OCI-LY1 (cell line): ENCODE results near the gene FCRL2.

ENCODE experiments used
- H2AFZ ChIP-seq: fragments of 200-600 bp; sonication (generic), shearing (Covaris generic); 2 replicates; pipeline ENCODE4 v1.6.0; 2014; ENCODE audit warnings: antibody characterized with exemption, mild to moderate bottlenecking, low read length
- H3F3A ChIP-seq: fragments of 200-600 bp; sonication (generic), shearing (Covaris generic); 2 replicates; pipeline ENCODE4 v1.6.0; 2014; ENCODE audit warnings: mild to moderate bottlenecking, antibody characterized with exemption, low read length, moderate library complexity; ENCODE audit not compliant: insufficient read depth
- H3K27ac ChIP-seq: fragments of 200-600 bp; sonication (generic); 2 replicates; pipeline ENCODE4 v1.5.1; 2014; ENCODE audit warnings: low read length, mixed run types, mild to moderate bottlenecking, low read depth; ENCODE audit not compliant: poor library complexity, severe bottlenecking
- H3K27me3 ChIP-seq: fragments of 200-600 bp; sonication (generic); 2 replicates; pipeline ENCODE4 v1.6.0; 2014; ENCODE audit warnings: antibody characterized with exemption, mild to moderate bottlenecking, low read length, moderate library complexity; ENCODE audit not compliant: insufficient read depth
- H3K36me3 ChIP-seq: fragments of 200-600 bp; sonication (generic); 2 replicates; pipeline ENCODE4 v1.6.1; 2014; ENCODE audit warnings: mild to moderate bottlenecking, antibody characterized with exemption, low read length, moderate library complexity, mixed read lengths; ENCODE audit not compliant: insufficient read depth
- H3K4me1 ChIP-seq: fragments of 200-600 bp; sonication (generic); 2 replicates; pipeline ENCODE4 v1.5.1; 2014; ENCODE audit warnings: mild to moderate bottlenecking, low read length, moderate library complexity; ENCODE audit not compliant: insufficient read depth, severe bottlenecking
- H3K4me2 ChIP-seq: fragments of 200-600 bp; sonication (generic), shearing (Covaris generic); 2 replicates; pipeline ENCODE4 v1.6.1; 2014; ENCODE audit warnings: low read length
- H3K4me3 ChIP-seq: fragments of 200-600 bp; sonication (generic); 2 replicates; pipeline ENCODE4 v1.5.1; 2014; ENCODE audit warnings: low read length, low read depth, mild to moderate bottlenecking, mixed read lengths; ENCODE audit not compliant: poor library complexity, severe bottlenecking
- H3K79me2 ChIP-seq: fragments of 200-600 bp; shearing (Covaris generic); 2 replicates; pipeline ENCODE4 v1.6.1; 2016; ENCODE audit warnings: mixed run types, low read length, mixed read lengths; ENCODE audit not compliant: insufficient read depth
- H3K9ac ChIP-seq: fragments of 200-600 bp; sonication (generic), shearing (Covaris generic); 2 replicates; pipeline ENCODE4 v1.6.1; 2014; ENCODE audit warnings: mild to moderate bottlenecking, low read length, mixed read lengths
- H3K9me2 ChIP-seq: fragments of 200-600 bp; sonication (generic), shearing (Covaris generic); 2 replicates; pipeline ENCODE4 v1.6.1; 2014; ENCODE audit warnings: low read depth, mild to moderate bottlenecking, low read length, mixed read lengths
- H3K9me3 ChIP-seq: fragments of 200-600 bp; shearing (Covaris generic); 2 replicates; pipeline ENCODE4 v1.6.1; 2014; ENCODE audit warnings: low read length, mixed read lengths
- H4K20me1 ChIP-seq: fragments of 200-600 bp; sonication (generic), shearing (Covaris generic); 2 replicates; pipeline ENCODE4 v1.6.0; 2016; ENCODE audit warnings: mild to moderate bottlenecking, low read length; ENCODE audit not compliant: insufficient read depth
- CTCF ChIP-seq: fragments of 200-600 bp; sonication (generic), shearing (Covaris generic); IDR thresholded peaks from 2 replicates; pipeline ENCODE4 v1.5.1; 2017; ENCODE audit warnings: mild to moderate bottlenecking, antibody characterized with exemption, low read length, moderate library complexity, mixed read lengths
- EZH2 ChIP-seq: fragments of 200-600 bp; sonication (generic), shearing (Covaris generic); IDR thresholded peaks from 2 replicates; pipeline ENCODE4 v1.8.0; 2017; ENCODE audit warnings: borderline replicate concordance, mixed run types, mild to moderate bottlenecking, antibody characterized with exemption, low read length, moderate library complexity, mixed read lengths

Gene FCRL2

GRCh38 chr1:157773493-157774350 lies 3.2 kb downstream of the FCRL2 start:
- H2AFZ ChIP-seq = no peak overlapping the region
- peak; percentile 99 for TF ChIP-seq CTCF
- no peak for TF ChIP-seq EZH2

GRCh38 chr1:157771661-157772425 lies 5.1 kb downstream of the FCRL2 start:
- H3K27ac ChIP-seq = peak overlapping the region; percentile 89
- no peaks in the 10 kb centered on the region for H3K79me2 ChIP-seq
- TF ChIP-seq CTCF (no peak), EZH2 (no peak)
- peaks cover 77% of the 10 kb centered on the region for H3K4me1 ChIP-seq
- no peaks in the 10 kb centered on the region for H3K9me2 ChIP-seq
- H3F3A ChIP-seq = no peaks in the 10 kb centered on the region
- no peaks in the 10 kb centered on the region for H3K9me3 ChIP-seq
- no peak overlapping the region for H3K4me3 ChIP-seq
- no peaks in the 10 kb centered on the region for H3K27me3 ChIP-seq
- H2AFZ ChIP-seq = no peak overlapping the region
- 0 out of 2 replicates have a peak overlapping the region, but pooled peaks have one; percentile 8 for H3K9ac ChIP-seq
- H3K4me2 ChIP-seq = peak overlapping the region; percentile 64; the same call in 1 of the 2 replicates
- H3K36me3 ChIP-seq = peaks cover 23% of the 10 kb centered on the region
- H4K20me1 ChIP-seq = no peaks in the 10 kb centered on the region

More at GRCh38 chr1:157773493-157774350, 3.2 kb downstream of the FCRL2 start:
- H3F3A ChIP-seq = no peaks in the 10 kb centered on the region
- peak overlapping the region; percentile 89 for H3K27ac ChIP-seq
- H3K9me3 ChIP-seq = no peaks in the 10 kb centered on the region
- peaks cover 8% of the 10 kb centered on the region for H3K36me3 ChIP-seq
- peaks cover 90% of the 10 kb centered on the region for H3K4me1 ChIP-seq
- peak overlapping the region; percentile 64 for H3K4me2 ChIP-seq
- H3K27me3 ChIP-seq = no peaks in the 10 kb centered on the region
- no peaks in the 10 kb centered on the region for H3K9me2 ChIP-seq
- no peaks in the 10 kb centered on the region for H3K79me2 ChIP-seq
- no peaks in the 10 kb centered on the region for H4K20me1 ChIP-seq
- H3K4me3 ChIP-seq = peak overlapping the region; percentile 62
- H3K9ac ChIP-seq = peak overlapping the region; percentile 51

- Histone ChIP-seq H3K9me3 (no peaks in the 10 kb centered on the region), H3K27me3 (no peaks in the 10 kb centered on the region), H3K27ac (peak overlapping the region; percentile 47), H3F3A (no peaks in the 10 kb centered on the region), H3K4me2 (no peak overlapping the region), H2AFZ (no peak overlapping the region), H3K9me2 (no peaks in the 10 kb centered on the region), H3K9ac (no peak overlapping the region), H4K20me1 (no peaks in the 10 kb centered on the region), H3K4me3 (no peak overlapping the region), H3K4me1 (peaks cover 66% of the 10 kb centered on the region), H3K36me3 (peaks cover 28% of the 10 kb centered on the region), H3K79me2 (no peaks in the 10 kb centered on the region)
- peak; percentile 75 for TF ChIP-seq CTCF
- no peak for TF ChIP-seq EZH2
These were observed 6.4 kb downstream of the FCRL2 start for GRCh38 chr1:157770442-157771043.
